Gastroesophageal sphincter (tissue), 4 donors: ENCODE results near the gene ING5. TPM values are rescaled to one million over a fixed set of nuclear protein-coding genes. Genes with fewer than 3 reads are reported as not detected.

Experiments used
- ATAC-seq: fragments of 150-250 bp; one replicate; pipeline ENCODE4 v1.9.1; 2016; ENCODE audit warnings: mild to moderate bottlenecking, moderate library complexity
- H3K27ac ChIP-seq, 4 donors: fragments of 200-600 bp; sonication (generic) in 3 of 4; 1 replicate in 3 of 4; 2 replicates in 1 of 4; pipeline ENCODE4 v1.5.1; 2016 to 2019
- H3K27me3 ChIP-seq: fragments of 200-600 bp; sonication (generic); one replicate; pipeline ENCODE4 v1.5.1; 2019
- H3K36me3 ChIP-seq, 2 donors: fragments of 200-600 bp; sonication (generic); one replicate each; pipeline ENCODE4 v1.5.1; 2019; ENCODE audit warnings: control low read depth in 1 of 2
- H3K4me1 ChIP-seq, 3 donors: fragments of 200-600 bp; sonication (generic); 1 replicate in 2 of 3; 2 replicates in 1 of 3; pipeline ENCODE4 v1.5.1; 2016 to 2019; ENCODE audit warnings: control low read depth in 2 of 3
- H3K4me3 ChIP-seq, 2 donors: fragments of 200-600 bp; sonication (generic); one replicate each; pipeline ENCODE4 v1.5.1; 2019; ENCODE audit warnings: mild to moderate bottlenecking in 1 of 2, moderate library complexity in 1 of 2
- H3K9me3 ChIP-seq, 3 donors: fragments of 200-600 bp; sonication (generic); one replicate each; pipeline ENCODE4 v1.5.1; 2017 to 2019; ENCODE audit warnings: control low read depth in 2 of 3
- CTCF ChIP-seq, 4 experiments: fragments of 200-600 bp in 2 of 4; fragments of 450-650 bp in 2 of 4; sonication (generic) in 1 of 4; IDR thresholded peaks; one replicate each; pipeline ENCODE4 v1.5.1; 2017 to 2019; ENCODE audit warnings: antibody characterized with exemption in 4 of 4, mild to moderate bottlenecking in 2 of 4, moderate library complexity in 2 of 4
- EP300 ChIP-seq: sonication (generic); formaldehyde crosslinking; IDR thresholded peaks from one replicate; pipeline ENCODE4 v1.6.1; 2017; ENCODE audit warnings: antibody characterized with exemption, mild to moderate bottlenecking
- POLR2A ChIP-seq, 2 donors: fragments of 450-650 bp; IDR thresholded peaks; one replicate each; pipeline ENCODE4 v1.6.1; 2017; ENCODE audit warnings: antibody characterized with exemption in 2 of 2, mild to moderate bottlenecking in 2 of 2, moderate library complexity in 1 of 2
- POLR2AphosphoS5 ChIP-seq: sonication (generic); formaldehyde crosslinking; IDR thresholded peaks from one replicate; pipeline ENCODE4 v1.6.1; 2017; ENCODE audit warnings: antibody characterized with exemption
- WGBS, 2 donors: methylation state at CpG; one replicate each; pipeline ENCODE4 v1.1.5; 2018; ENCODE audit warnings: low coverage in 1 of 2; 5-methylcytosine and 5-hydroxymethylcytosine counted together
- total RNA-seq, 4 donors: library from RNA; depleted of rRNA; stranded (reverse); fragments of >200 nt; gene quantifications; one replicate each; pipeline ENCODE4 v1.1.0, GENCODE V29; 2016

ING5 gene
- total RNA-seq, 4 donors from 2014 or later = 18.0 to 46.7 (median 35.5) TPM

- no peak for TF ChIP-seq POLR2AphosphoS5
- no peak for TF ChIP-seq CTCF (IDR thresholded peaks at IDR 0.05)
- no peak for TF ChIP-seq EP300
- WGBS, 2 donors = 83 to 96% methylated on average over 1 to 4 of the region's 4 CpGs
- Histone ChIP-seq H3K9me3 (peaks cover 0 to 12% (median 0%) of the 10 kb centered on the region in 3 donors), H3K4me3 (no peak overlapping the region), H3K36me3 (peaks cover 0 to 94% of the 10 kb centered on the region in 2 donors), H3K27me3 (no peaks in the 10 kb centered on the region), H3K4me1 (peaks cover 0 to 1% (median 0%) of the 10 kb centered on the region in 3 donors), H3K27ac (no peak overlapping the region)
- ATAC-seq = no peak
Measured at GRCh38 chr2:241746084-241746483, 44.2 kb downstream of the ING5 start.

DNA sequence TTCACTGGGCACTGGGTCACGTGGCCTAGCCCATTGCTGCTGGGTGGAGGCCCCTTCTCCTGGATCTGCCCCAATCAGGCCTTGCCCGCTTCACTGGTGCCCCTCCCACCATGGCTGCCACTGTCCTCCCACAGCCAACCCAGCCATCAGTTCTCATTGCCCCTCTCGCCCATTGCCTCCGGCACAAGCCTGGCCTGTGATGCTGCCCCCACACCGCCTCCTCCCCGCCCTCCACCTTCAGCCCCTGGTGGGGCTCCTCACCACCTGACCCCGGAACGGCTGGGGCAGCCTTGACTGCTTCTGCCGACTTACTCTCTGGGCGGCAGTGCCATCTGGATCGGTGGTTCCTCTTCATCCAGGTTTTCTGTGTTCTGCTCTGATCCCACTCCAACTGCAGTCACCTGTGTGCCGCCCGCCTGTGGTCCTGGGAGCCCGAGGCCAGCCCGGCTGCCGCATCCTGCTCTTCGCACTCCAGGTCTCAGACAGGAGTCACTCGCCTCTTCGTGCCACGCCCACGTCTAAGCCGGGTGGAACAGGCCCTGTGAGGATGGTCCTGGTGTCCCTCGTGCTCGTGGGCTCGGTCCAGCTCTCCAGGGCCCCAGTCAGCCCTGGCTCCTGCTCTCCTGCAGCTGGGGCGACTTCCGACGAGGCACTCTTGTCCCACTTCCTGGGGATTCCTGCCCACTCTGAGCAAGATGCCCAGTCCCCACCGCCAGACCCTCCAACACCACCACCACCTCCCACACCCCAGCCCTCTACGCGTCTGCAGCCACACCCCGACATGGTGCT is 46.8 kb downstream of the ING5 start:
- ATAC-seq = no peak

DNA sequence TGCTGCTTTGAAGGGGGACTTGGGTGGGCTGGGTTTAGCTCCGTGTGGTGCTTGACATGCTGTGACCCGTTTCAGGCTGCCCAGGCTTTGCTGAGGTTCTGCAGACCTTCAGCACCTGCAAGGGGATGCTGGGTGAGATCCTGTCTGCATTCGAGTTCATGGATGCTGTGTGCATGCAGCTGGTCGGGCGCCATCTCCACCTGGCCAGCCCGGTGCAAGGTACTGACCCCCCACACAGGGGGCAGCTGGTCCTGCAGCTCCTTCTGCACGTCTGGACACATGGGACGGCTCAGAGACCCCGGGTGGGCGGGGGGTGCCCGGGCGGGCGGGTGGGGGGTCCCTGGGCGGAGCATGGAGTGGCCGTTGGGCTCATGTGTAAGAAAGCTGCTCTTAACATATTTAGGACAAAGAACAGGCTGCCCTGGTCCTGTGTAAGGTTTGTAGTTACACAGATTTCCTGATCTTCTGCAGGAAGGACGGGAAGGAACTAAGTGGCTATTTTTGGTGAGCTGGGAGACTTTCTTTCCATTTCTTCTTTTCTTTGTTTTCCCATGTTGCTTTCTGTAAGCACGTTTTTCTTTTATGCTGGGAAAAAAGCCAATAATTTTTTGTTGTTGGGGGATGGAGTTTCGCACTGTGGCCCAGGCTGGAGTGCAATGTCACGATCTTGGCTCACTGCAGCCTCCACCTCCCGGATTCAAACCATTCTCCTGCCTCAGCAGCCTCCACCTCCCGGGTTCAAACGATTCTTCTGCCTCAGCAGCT is 48.4 kb downstream of the ING5 start:
- no peak overlapping the region for H3K27ac ChIP-seq
- TF ChIP-seq CTCF (IDR thresholded peaks at IDR 0.05) = no peak
- TF ChIP-seq POLR2AphosphoS5 = no peak
- TF ChIP-seq EP300 = no peak
- no peak for TF ChIP-seq POLR2A (IDR thresholded peaks at IDR 0.05)
- ATAC-seq = no peak
- H3K4me1 ChIP-seq = no peaks in the 10 kb centered on the region
- H3K27me3 ChIP-seq = no peaks in the 10 kb centered on the region
- H3K9me3 ChIP-seq = peaks cover 0 to 10% (median 0%) of the 10 kb centered on the region in 3 donors
- WGBS, 2 donors = 58 to 71% methylated on average over 4 to 8 of the region's 22 CpGs
- H3K36me3 ChIP-seq = peaks cover 0 to 98% of the 10 kb centered on the region in 2 donors
- H3K4me3 ChIP-seq = no peak overlapping the region

More for the DNA sequence above, 46.8 kb downstream of the ING5 start:
- no peaks in the 10 kb centered on the region for H3K4me1 ChIP-seq
- H3K27me3 ChIP-seq = no peaks in the 10 kb centered on the region
- no peak overlapping the region for H3K4me3 ChIP-seq
- H3K9me3 ChIP-seq = peaks cover 0 to 12% (median 0%) of the 10 kb centered on the region in 3 donors
- no peak overlapping the region for H3K27ac ChIP-seq
- H3K36me3 ChIP-seq = peaks cover 0 to 98% of the 10 kb centered on the region in 2 donors
- WGBS, 2 donors = 91 to 96% methylated on average over 7 to 22 of the region's 32 CpGs
- TF ChIP-seq POLR2AphosphoS5 (no peak), POLR2A (IDR thresholded peaks at IDR 0.05) (no peak), EP300 (no peak), CTCF (IDR thresholded peaks at IDR 0.05) (no peak)

DNA sequence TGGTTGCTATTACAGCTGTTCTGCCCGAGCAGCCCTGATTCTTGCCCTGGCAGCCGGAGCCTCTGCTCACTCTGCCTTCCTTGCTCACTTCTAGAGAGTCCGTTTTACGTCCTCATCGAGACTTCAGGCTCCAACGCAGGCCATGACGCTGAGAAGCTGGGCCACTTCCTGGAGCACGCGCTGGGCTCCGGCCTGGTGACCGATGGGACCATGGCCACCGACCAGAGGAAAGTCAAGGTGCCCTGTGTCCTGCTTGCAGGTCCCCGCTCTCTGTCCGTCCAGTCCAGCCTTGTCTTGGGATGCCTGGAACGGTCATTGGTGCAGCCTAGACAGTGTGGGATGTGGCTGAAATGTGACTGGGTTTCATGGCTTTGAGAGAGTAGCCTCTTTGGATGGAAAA is 49.3 kb downstream of the ING5 start:
- H3K4me3 ChIP-seq = no peak overlapping the region
- H3K4me1 ChIP-seq = no peaks in the 10 kb centered on the region
- WGBS, 2 donors = 78 to 80% methylated on average over 7 to 10 of the region's 15 CpGs
- peaks cover 0 to 98% of the 10 kb centered on the region in 2 donors for H3K36me3 ChIP-seq
- no peak overlapping the region for H3K27ac ChIP-seq
- peaks cover 0 to under 1% (median 0%) of the 10 kb centered on the region in 3 donors for H3K9me3 ChIP-seq
- no peak for TF ChIP-seq EP300
- TF ChIP-seq POLR2AphosphoS5 = no peak
- no peak for TF ChIP-seq CTCF (IDR thresholded peaks at IDR 0.05)
- no peak for TF ChIP-seq POLR2A (IDR thresholded peaks at IDR 0.05)
- no peak for ATAC-seq
- no peaks in the 10 kb centered on the region for H3K27me3 ChIP-seq
